NCI-H2227 treated with DMSO at 0.1 percent for 48 hours (cell line): Measurements from ENCODE around the gene HRG.
"Not testable (repeated sequence)": the region's sequence is repeated elsewhere in the genome, so short reads cannot be mapped to it uniquely, and the experiment has no call there.

Experiments used
- DNase-seq: peaks from one replicate; lab custom pipeline; 2025; lab: John Stamatoyannopoulos, UW

HRG gene, protein sequence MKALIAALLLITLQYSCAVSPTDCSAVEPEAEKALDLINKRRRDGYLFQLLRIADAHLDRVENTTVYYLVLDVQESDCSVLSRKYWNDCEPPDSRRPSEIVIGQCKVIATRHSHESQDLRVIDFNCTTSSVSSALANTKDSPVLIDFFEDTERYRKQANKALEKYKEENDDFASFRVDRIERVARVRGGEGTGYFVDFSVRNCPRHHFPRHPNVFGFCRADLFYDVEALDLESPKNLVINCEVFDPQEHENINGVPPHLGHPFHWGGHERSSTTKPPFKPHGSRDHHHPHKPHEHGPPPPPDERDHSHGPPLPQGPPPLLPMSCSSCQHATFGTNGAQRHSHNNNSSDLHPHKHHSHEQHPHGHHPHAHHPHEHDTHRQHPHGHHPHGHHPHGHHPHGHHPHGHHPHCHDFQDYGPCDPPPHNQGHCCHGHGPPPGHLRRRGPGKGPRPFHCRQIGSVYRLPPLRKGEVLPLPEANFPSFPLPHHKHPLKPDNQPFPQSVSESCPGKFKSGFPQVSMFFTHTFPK

GRCh38 chr3:186665625-186666188, at the start of gene HRG:
Gene HRG (plus strand): TSS chr3:186666014. CDS start chr3:186666032, 18 bp downstream.
- no peak for DNase-seq

GRCh38 chr3:186616299-186616617, 49.6 kb upstream of the HRG start:
- no peak for DNase-seq

DNA sequence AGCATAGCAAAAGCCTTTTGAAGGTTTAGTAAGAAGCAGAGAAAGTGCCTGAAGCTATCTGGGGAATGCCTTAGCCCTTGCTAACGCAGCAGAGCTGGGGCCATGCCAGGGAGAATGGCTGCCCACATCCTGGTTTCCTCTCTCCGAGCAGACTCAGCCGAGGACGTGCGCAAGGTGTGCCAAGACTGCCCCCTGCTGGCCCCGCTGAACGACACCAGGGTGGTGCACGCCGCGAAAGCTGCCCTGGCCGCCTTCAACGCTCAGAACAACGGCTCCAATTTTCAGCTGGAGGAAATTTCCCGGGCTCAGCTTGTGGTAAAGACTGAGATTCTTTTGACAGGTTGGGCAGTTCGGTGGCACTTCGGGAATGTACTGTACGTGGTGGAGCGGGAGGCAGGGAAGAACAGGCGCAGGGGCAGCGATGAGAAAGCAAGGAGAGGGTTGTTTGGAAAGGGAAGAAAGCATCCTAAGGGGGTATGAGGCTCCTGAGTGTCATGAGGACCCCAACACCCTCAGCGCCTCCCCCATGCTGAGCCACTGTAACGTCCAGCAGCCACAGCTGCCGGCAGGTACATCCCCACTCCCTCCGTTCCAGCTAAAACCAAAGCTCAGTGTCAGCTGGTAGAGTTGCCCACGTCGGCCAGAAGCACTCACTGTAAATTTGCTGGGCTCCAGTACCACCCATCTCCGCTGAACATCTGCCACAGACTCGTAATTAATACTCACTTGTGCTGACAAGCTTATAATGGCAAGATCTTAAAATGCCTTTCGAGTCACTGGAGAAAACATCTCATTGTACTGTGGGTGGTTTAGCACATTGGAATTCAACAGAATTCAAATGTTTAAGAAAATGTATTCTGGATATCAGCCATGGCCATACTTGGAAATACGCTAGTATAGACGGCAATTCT, 48.5 kb upstream of the HRG start:
- peak; percentile 88 for DNase-seq

DNA sequence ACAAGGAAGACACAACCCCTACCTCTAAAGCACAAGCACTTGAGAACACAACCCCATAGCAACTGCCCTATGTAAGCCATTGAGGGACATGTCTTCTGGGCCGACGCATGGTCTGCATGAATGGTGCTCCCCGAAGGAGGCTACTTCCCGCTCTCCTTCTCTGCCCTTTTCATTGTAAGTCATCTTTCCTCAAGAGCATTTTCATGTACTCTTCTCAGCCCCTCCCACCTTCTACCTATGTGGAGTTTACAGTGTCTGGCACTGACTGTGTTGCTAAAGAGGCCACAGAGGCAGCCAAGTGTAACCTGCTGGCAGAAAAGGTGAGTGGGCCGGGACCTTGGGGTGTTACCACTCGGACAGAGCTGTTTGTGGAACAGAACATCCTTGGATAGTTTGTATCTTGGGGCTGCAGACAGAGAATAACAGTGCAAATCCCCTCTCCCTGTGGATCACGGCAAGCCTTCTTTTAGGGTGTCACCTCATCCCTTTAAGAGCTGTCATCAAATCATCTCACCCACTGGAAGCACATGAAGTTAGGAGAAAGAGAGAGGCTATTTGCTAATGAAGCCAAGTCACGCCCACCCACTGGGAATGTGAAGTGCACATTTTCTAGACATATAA, 47.4 kb upstream of the HRG start:
- DNase-seq: no peak

GRCh38 chr3:186619787-186620212, 46.0 kb upstream of the HRG start:
- DNase-seq: no peak

DNA sequence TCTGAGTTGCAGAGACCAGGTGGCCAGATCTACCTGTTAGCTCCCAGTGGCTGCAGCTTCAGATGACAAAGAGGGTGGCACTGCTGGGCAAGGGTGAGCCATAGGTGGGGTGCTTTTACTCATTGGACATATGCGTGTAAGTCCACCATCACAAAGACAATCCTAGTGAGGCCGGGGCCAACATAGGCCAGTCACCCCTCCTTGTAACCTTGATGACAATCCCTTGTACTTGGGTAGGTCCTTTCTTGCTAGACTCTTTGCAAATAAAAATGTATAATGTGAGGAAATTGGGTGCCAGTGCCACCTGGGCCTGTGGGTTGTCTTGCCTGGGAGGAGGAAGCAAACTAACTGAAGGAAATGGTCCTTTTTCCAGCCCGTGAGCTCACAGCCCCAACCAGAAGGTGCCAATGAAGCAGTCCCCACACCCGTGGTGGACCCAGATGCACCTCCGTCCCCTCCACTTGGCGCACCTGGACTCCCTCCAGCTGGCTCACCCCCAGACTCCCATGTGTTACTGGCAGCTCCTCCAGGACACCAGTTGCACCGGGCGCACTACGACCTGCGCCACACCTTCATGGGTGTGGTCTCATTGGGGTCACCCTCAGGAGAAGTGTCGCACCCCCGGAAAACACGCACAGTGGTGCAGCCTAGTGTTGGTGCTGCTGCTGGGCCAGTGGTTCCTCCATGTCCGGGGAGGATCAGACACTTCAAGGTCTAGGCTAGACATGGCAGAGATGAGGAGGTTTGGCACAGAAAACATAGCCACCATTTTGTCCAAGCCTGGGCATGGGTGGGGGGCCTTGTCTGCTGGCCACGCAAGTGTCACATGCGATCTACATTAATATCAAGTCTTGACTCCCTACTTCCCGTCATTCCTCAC, 45.4 kb upstream of the HRG start:
- no peak for DNase-seq

- no peak for DNase-seq
These were observed 43.7 kb upstream of the HRG start for GRCh38 chr3:186621894-186622650.

DNA sequence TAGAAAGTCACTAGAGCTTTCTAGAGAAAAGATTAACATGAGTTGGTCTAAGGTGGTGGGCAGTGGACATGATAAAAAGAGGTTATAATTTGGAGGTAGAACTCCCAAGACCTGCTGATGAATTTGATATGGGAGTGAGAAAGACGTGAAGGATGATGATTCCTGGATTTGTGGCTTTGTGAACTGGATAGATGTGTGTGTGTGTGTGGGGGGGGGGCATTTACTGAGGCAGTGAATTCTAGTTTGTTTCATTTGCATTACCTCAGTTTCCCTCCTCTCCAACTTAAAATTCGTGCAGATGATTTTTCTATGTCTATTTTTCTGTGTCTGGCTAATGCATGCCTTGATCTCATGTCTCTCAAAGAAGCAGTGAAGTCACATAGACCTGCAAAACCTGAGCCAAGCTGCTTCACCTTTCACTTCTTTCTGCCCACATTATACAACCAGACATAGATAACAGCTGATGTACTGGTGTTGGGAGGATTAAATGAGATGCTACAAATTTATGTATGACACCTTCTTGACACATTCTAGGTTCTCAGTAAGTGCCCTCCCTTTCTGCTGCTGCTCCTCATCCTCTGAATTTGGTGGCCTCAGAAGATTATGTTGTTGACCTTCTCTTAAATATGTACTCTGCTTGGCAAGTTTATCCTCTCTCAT, 43.0 kb upstream of the HRG start:
- no peak for DNase-seq

GRCh38 chr3:186624598-186624997, 41.2 kb upstream of the HRG start:
- DNase-seq: no peak

DNA sequence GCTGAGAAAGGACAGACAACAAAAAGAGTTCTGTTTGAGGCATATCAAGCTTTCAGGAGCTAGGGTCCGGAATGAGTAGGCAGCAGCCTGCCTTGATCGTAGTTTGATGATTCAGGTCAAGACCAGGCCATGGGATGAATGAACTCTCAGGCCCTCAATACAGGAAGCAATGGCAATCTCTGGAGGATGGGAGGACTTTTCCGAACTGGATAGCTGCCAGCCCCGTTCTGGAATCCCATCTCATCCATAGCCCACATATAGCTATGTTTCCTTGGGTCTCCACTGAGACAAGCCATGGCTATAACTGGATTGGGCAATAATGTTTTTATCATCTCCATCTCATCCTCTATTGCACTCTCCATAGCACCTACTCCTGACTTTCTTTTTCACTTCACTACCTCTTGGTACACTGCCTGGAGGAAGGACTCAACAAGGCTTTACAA, 40.2 kb upstream of the HRG start:
- no peak for DNase-seq

DNA sequence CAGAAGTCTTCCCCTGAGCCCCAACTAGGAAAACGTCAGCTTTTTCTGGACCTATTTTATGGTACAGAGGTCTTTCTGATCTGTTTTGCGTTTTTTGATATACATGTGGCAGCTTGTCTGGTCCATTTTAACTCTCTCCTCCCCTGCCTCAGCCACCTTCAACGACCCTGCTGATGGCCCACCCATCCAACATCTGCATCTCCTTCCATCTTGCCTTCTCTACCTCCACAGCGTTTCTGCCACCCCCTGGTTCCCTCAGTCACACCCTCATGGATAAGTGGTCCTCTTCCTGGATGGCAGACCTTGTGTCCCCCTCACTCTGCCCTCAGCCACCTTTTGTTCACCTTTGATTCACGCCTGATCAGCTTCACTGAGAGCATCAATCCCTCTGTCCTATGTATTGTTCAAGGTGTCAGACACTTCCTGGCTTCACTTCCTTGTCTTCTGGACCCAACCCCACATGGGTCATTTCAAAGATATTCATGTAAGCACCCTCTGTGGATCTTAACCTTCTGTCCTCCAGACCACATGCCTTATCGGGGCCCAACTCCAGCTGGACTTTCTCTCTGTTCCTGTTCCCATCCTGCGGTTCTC, 39.5 kb upstream of the HRG start:
- no peak for DNase-seq

GRCh38 chr3:186627852-186628414, 37.9 kb upstream of the HRG start:
- DNase-seq: no peak

DNA sequence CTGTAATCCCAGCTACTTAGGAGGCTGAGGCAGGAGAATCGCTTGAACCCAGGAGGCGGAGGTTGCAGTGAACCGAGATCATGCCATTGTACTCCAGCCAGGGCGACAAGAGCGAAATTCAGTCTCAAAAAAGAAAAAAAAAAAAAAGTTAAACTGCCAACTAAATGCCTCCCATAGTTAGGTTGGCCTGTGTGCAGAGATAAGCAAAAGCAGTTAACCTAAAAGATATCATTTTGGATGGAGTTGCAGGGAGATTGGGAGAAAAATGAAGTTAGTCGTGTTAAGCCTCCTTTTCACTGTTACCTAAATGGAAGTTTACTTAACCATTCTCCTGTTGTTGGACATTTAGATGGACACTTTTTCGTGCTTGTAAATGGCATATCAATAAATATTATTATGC, 37.1 kb upstream of the HRG start:
- DNase-seq: no peak

GRCh38 chr3:186630950-186631641, 34.7 kb upstream of the HRG start:
- DNase-seq: no peak

- no peak for DNase-seq
These were observed 32.3 kb upstream of the HRG start for GRCh38 chr3:186633481-186633880.

- not testable (repeated sequence) for DNase-seq
These were observed 31.6 kb upstream of the HRG start for GRCh38 chr3:186634207-186634606.

- DNase-seq: no peak
These were observed 30.3 kb upstream of the HRG start for GRCh38 chr3:186635532-186635931.

DNA sequence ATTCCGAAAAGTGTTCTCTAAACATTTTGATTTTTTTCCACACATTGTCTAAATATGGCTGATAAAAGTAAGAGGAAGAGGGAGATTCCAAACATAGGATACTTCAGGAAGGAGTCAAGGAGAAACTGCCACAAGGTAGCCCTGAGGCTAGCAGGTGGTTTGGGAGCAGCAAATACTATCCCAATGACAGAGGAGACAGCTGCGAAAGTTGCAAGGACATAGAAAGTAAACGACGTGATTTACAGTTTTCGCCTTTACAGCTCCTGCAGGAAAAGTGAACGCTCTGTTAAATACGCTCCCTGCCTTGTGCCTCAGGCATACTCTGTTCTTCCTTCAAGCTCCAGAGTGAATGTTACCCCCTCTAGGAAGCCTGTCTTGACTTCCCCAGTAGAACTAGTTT, 29.3 kb upstream of the HRG start:
- DNase-seq: no peak
